Right renal cortex interstitium (tissue), 3 donors: Measurements from ENCODE around the gene SPRED2. TPM values are rescaled to one million over a fixed set of nuclear protein-coding genes. Genes with fewer than 3 reads are reported as not detected.

Source experiments
- DNase-seq, 3 donors: peaks; one replicate each; pipeline ENCODE4 v3.0.0-alpha.2; 2013; ENCODE audit warnings: low read depth in 3 of 3, low spot score in 2 of 3
- polyA plus RNA-seq, 3 donors: library from polyadenylated mRNA; unstranded; fragments of 120-200 nt; gene quantifications; one replicate each; pipeline ENCODE4 v1.2.1, GENCODE V29; 2013; ENCODE audit not compliant: insufficient read length in 3 of 3

Gene SPRED2
- polyA plus RNA-seq, 3 donors, result 36.0 to 38.3 (median 37.2) TPM

GRCh38 chr2:65389476-65389875 lies 42.9 kb downstream of the SPRED2 start:
- DNase-seq, result no peak

DNA sequence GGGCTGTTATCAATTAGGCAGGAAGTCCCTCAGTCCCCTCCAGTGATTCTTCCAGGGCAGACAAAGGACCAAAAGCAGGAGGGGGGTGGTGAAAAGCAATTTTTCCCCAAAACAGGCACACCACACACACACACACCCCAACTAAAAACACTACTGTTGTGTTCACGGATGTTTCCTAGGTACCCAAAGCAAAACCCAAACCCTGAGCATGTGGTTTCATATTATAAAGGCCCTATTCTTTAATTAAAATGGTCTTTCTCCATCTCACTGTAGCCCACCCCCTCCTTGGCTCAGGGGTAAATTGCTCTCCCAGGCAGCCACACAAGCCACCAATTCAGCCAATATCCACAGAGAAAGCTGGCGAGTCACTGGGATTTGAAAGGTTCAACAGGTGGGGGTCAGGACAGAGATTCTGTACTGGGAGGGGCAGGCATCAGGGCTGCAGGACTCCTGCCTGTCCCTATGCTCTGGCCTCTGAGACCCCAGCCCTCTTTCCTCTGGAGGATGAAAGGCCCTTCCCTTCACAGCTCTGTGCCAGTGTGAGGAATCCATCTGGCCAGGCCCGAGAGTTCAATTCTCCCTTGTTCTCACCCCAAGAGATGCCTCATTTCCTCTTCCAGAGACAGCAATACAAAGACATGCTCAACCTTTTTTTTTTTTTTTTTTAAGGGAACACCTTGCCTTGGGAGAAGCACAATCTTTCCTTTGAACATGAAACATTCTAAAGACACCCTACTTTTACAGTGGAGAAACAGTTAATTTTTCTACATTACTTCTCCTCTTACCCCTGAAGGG lies 43.6 kb downstream of the SPRED2 start:
- no peak for DNase-seq

- DNase-seq, result no peak
Measured at GRCh38 chr2:65388051-65388531, 44.3 kb downstream of the SPRED2 start.

DNA sequence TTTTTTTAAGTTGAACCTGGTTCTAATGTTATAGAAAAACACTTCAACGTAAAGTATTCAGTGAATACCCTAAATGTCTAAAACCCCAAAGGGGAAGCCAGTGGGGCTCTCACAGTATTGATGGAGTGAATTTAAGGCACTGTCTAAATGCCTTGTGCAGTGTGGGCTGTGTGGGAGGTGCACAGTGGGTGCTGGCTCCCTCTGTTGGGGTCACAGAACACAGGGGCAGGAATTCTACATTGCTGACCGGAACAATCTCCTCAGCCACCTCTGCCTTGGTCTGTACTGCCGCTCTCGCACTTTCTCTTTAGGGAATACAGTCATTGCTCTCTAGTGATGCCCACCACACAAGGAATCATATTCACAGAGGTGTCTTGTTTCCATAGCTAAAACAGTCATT lies 45.4 kb downstream of the SPRED2 start:
- no peak for DNase-seq

GRCh38 chr2:65386344-65386743 lies 46.1 kb downstream of the SPRED2 start:
- no peak for DNase-seq

- peak in 1 of 3 donors; percentile 43 for DNase-seq
Measured at GRCh38 chr2:65383541-65384488, 48.6 kb downstream of the SPRED2 start.

- DNase-seq, result peak in 2 of 3 donors; percentile 48 to 56
Measured at GRCh38 chr2:65382776-65383357, 49.5 kb downstream of the SPRED2 start.

- no peak for DNase-seq
Measured at GRCh38 chr2:65382323-65382722, 50.1 kb downstream of the SPRED2 start.

- DNase-seq, result no peak
Measured at GRCh38 chr2:65381607-65382051, 50.8 kb downstream of the SPRED2 start.

DNA sequence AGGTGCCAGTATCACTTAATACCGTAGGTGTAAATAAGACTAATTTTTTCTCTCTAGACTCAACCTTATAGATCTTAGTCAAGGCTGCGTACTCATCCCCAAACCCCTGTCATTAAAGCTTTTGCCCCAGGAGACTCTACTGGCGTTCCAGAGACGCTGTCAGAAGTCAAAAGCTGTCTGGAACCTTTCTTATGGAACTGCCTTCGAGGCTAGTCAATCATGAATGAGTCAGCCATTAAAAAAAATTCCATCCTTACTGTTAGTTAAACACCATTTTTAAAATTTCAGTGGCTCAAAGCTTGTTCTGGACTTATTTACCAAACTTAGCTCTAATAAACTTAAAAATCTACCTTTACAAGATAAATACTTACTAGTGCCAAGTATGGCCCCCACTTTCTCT lies 52.1 kb downstream of the SPRED2 start:
- DNase-seq, result no peak

DNA sequence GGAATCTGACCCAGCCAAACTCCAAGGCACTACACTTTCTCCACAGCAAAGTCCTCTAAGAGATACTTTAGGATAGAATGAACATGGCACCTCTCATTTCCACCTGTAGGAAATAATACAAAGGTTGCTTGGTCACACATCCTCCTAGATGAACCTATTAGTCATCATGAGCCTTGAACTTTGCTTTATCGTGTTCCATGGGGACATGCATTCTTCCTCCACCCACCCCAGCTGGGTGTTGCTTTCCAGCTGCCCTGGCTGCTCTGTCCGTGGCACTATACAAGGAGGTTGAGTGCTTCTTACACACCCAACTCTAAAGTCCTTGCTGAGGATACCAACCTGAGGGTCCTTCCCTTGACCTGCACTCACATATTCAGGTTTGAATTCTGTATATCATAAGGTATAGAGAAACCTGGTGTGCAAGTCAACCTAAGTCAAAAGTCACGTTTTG lies 52.7 kb downstream of the SPRED2 start:
- no peak for DNase-seq

DNA sequence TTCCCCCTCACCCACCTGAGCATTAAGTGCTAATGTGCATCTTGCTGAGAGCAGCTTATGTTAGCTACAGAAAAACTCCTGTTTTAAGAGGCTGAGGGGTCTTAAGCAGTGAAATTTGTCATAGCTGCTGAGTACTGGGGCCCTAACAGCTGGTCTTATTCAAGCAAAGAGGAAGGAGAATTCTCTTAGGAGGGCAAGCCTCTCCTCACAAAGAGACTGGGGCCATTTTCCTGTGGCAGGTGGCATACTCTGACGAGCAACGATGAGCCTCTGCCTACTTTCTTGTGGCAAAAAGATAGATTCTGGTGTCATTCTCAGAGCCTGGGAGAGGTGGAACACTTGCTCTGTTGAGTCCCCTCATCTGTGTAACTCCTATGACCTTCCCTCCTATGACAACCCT lies 53.2 kb downstream of the SPRED2 start:
- DNase-seq, result no peak

- no peak for DNase-seq
Measured at GRCh38 chr2:65378290-65378689, 54.1 kb downstream of the SPRED2 start.

DNA sequence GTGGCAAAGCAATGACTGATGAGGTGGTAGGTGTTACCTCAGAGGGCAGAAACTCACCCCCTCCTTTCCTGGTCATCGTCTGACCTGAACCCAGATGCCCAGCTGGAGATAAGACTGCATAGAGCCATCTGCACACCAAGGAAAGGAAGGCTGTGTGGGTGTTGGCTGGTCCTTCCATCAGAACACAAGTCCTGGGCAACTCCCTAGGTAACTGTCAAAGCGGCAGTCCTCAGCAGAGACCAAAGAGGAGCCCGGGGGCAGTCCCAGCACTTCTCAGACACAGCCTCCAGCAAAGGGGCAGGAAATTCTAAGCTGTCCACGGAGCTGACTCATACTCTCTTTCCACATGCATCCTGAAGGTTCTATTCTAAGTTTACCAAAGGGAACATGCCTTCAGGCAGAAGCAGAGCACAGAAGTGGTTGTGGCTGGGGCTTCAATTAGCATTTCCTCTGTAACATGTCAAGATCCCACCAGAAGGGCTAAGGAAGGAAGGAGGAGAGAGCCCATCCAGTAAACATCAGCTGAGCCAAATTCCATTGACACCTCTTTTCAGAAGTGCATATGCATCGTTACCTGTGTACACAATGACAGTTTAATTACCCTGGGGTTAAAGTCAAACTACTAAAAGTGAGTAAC lies 54.7 kb downstream of the SPRED2 start:
- no peak for DNase-seq

DNA sequence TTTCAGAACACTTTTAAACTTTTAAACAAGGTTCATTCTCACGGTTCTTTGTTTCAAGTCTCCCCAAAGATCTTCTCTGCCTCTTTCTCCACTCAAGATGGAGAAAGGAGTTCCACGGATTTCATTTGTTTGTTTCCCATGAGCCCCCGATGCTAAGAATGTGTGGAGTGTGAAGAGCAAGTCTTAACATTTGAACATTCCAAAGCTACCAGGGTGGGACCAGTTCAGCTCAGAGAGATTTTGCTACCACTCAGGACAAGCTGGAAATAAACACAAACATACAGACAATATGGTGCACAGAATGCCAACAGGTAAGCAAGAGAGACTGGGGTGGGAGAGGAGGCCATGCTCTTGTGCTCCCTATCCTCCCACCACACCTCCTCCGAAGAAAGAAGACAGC lies 56.7 kb downstream of the SPRED2 start:
- no peak for DNase-seq

GRCh38 chr2:65374999-65375398 lies 57.4 kb downstream of the SPRED2 start:
- DNase-seq, result no peak

GRCh38 chr2:65374575-65374974 lies 57.8 kb downstream of the SPRED2 start:
- no peak for DNase-seq

GRCh38 chr2:65373365-65373918 lies 59.0 kb downstream of the SPRED2 start:
- DNase-seq, result no peak

DNA sequence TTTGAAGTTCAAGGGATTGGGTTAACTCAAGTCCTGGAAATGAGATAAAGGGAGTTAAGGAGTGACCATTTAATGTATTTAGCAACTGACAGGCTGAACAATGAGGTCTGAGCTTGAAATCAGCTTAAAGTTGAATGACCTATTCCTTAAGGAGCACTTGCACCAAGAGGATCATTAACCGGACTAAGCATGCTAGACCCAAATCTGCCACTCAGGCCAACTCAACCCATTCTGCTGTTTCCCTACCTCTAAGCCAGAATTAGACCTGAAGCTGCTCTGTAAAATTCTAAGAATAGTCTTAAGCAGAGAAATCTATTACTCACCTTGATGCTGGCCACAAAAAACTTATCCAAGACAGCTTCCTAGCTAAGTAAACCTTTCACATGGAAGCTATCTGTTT lies 59.8 kb downstream of the SPRED2 start:
- DNase-seq, result no peak

DNA sequence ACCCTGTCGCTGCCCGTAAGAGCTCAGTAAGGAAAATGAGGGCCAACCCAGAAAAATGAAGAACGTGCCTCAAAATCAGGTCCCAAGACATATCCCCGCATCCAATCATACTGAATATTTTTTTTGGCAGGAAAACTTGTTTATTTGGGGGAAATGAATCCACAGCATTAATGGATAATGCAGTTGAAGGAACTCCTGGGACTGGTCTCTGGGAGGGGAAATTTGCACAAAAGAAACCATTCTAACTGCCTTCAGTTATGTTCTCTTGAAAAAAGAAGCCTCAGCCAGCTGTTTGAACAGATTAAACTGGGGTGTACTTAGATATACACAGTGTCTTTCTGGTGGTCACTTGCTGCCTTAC lies 61.3 kb downstream of the SPRED2 start:
- no peak for DNase-seq
